Glutamatergic neuron (in vitro differentiated cells): ENCODE data around the gene ARIH2. TPM values are rescaled to one million over a fixed set of nuclear protein-coding genes. Genes with fewer than 3 reads are reported as not detected.
A peak's percentile ranks its signal among the peaks of the same experiment; 100 is the strongest.
"Not testable (repeated sequence)": the region's sequence is repeated elsewhere in the genome, so short reads cannot be mapped to it uniquely, and the experiment has no call there.

Experiments used
- DNase-seq: peaks from one replicate; pipeline ENCODE4 v3.0.0; 2022
- H3K27ac Mint-ChIP-seq: one replicate; pipeline ENCODE4 v1.8.0; 2020; ENCODE audit warnings: mild to moderate bottlenecking, mixed read lengths, inconsistent platforms; ENCODE audit not compliant: unreplicated experiment
- H3K27me3 Mint-ChIP-seq: one replicate; pipeline ENCODE4 v1.8.0; 2020; ENCODE audit warnings: mild to moderate bottlenecking, moderate library complexity, mixed read lengths, inconsistent platforms; ENCODE audit not compliant: unreplicated experiment
- H3K36me3 Mint-ChIP-seq: one replicate; pipeline ENCODE4 v1.8.0; 2020; ENCODE audit warnings: mild to moderate bottlenecking, mixed read lengths, inconsistent platforms; ENCODE audit not compliant: unreplicated experiment
- H3K4me1 Mint-ChIP-seq: one replicate; pipeline ENCODE4 v1.8.0; 2020; ENCODE audit warnings: mild to moderate bottlenecking, low read depth, mixed read lengths, inconsistent platforms; ENCODE audit not compliant: unreplicated experiment
- H3K4me3 Mint-ChIP-seq: one replicate; pipeline ENCODE4 v1.8.0; 2020; ENCODE audit warnings: mild to moderate bottlenecking, mixed read lengths, inconsistent platforms; ENCODE audit not compliant: unreplicated experiment
- H3K9me3 Mint-ChIP-seq: one replicate; pipeline ENCODE4 v1.8.0; 2020; ENCODE audit warnings: mild to moderate bottlenecking, moderate library complexity, mixed read lengths, inconsistent platforms; ENCODE audit not compliant: unreplicated experiment
- total RNA-seq: library from RNA; stranded (reverse); fragmentation: NEBNext Ultra II Directional; extraction: Animal tissue kit (Norgen Biotek cat#: 25700); gene quantifications from one replicate; pipeline ENCODE4 v1.2.1, GENCODE V29; 2021; ENCODE audit not compliant: unreplicated experiment
- TF ChIP-seq, protein P1 (sequence below): fragments of 200-600 bp; sonication (generic); IDR thresholded peaks from one replicate; pipeline ENCODE4 v1.5.0; 2021; ENCODE audit not compliant: partially characterized antibody, unreplicated experiment

ARIH2 gene
- total RNA-seq, 1 donor from 2014 or later, result 74.6 TPM

DNA sequence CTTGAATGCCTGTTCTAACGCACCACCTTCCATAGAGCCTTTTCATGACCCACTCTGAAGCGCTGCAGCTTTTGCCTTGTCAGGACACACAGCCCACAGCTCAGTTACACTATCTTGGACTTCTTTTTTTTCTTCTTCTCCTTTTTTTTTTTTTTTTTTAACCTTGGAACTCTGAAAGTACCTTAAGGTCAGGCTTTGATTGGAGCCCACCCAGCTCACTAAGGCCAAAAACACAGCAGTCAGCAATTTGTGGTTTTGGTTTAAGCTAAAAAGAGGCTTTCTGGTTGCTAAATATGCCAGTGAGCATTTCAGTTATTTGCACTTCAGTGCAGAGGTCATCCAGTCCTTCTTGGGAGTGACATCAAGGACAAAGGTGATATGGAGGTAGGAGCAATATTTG, 21.7 kb upstream of the ARIH2 start:
- H3K27ac Mint-ChIP-seq, result no peak overlapping the region
- H3K9me3 Mint-ChIP-seq, result peaks cover 8% of the 10 kb centered on the region
- peaks cover 9% of the 10 kb centered on the region for H3K4me1 Mint-ChIP-seq
- TF ChIP-seq, protein P1, sequence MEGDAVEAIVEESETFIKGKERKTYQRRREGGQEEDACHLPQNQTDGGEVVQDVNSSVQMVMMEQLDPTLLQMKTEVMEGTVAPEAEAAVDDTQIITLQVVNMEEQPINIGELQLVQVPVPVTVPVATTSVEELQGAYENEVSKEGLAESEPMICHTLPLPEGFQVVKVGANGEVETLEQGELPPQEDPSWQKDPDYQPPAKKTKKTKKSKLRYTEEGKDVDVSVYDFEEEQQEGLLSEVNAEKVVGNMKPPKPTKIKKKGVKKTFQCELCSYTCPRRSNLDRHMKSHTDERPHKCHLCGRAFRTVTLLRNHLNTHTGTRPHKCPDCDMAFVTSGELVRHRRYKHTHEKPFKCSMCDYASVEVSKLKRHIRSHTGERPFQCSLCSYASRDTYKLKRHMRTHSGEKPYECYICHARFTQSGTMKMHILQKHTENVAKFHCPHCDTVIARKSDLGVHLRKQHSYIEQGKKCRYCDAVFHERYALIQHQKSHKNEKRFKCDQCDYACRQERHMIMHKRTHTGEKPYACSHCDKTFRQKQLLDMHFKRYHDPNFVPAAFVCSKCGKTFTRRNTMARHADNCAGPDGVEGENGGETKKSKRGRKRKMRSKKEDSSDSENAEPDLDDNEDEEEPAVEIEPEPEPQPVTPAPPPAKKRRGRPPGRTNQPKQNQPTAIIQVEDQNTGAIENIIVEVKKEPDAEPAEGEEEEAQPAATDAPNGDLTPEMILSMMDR, result no peak
- H3K27me3 Mint-ChIP-seq, result peaks cover 2% of the 10 kb centered on the region
- H3K4me3 Mint-ChIP-seq, result peak overlapping the region; percentile 66
- no peaks in the 10 kb centered on the region for H3K36me3 Mint-ChIP-seq
- DNase-seq, result no peak

DNA sequence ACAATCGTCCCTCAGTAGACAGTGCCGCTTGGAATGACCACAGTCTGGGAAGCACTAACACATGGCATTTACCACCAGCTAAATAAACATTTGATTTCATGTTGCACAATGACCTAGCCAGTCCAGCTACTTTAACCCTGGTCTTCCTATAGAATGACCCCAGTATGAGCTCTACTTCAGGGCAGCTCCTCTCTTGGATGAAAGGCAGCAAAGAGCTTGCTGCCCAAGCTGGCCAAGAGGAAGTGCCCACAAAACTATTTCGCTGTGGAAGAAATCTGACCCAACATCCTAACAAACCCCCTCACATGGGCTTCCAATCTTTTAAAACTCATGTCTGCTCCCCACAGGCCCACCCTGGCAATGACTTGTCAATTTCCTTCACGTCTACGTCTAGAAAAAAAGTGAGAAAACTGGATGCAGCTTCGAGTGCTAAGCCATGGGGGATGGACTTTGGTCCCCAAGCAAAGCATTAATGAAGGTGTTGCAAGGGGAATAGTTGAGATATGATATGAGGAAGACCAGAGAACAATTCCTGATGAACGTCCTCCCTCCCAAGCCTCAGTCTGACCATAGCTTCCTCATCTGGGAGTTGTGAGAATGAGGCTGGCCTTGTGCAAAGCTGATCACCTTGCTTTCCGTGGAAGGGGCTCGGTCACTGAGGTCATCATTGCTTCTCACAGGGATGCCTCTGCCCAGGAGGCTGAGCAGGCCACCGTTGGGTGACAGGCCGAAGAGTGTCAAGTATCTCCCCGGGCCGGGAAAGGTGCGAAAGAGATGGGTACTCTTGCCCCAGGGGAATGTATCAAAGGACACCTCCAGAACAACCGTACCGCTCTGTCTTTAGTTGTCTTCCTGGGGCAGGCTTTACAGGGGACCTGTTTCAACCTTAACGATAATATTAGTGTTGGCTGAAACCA, 20.9 kb upstream of the ARIH2 start:
- H3K36me3 Mint-ChIP-seq, result no peaks in the 10 kb centered on the region
- TF ChIP-seq, protein P1, result no peak
- H3K4me1 Mint-ChIP-seq, result peaks cover 9% of the 10 kb centered on the region
- no peak for DNase-seq
- H3K27me3 Mint-ChIP-seq, result peaks cover 2% of the 10 kb centered on the region
- H3K4me3 Mint-ChIP-seq, result peak overlapping the region; percentile 92
- peak overlapping the region; percentile 97 for H3K27ac Mint-ChIP-seq
- H3K9me3 Mint-ChIP-seq, result peaks cover 8% of the 10 kb centered on the region

DNA sequence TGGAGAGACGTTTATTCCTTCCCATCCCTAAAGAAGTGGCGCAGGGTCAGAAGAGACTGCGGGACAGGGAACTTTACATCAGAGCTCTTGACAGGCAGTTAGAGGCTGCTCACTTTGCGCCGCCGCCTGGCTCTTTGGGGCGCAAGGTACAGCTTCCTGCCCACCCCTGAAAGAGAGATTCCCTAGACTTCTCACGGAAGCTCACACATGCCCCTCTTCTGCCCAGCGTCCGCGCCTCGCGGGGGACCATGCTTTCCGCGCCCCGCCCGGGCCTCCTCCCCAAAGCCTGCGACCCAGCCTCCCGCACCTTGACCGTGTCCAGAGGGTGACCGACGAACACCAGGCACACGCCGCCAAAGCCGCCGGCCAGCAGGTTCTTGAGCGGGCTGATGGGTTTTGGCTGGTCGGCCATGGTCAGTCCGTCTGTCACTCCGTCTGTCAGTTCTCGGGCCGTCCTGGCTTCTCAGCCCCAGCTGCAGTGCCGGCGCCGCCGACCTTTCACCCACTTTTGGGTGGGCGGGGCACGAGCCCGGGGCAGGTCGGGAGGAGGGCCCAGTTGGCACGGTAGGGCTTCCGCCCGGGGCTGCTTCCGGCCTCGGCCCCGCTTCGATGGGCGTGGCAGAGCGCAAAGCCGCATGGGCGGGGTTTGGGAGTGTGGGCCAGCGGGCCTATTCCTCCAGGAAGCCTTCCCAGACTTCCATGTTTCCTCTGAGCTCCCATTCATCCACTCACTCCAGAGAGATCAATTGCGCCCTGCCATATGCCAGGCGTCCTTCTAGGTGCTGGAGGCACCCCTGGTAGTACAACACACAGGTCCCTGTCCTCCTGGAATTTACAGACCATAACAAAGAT, 20.0 kb upstream of the ARIH2 start, which contains the start of gene SLC25A20:
SLC25A20 (minus strand) TSS at position 500 of the 852 bp plus-strand sequence; CDS start at position 412, 88 bp downstream.
- DNase-seq, result peak; percentile 94
- Mint-ChIP-seq H3K27me3 (peaks cover 2% of the 10 kb centered on the region), H3K27ac (peak within 1 kb of the TSS; percentile 97), H3K36me3 (no peaks in the 10 kb centered on the region), H3K9me3 (peaks cover 8% of the 10 kb centered on the region), H3K4me3 (peak within 1 kb of the TSS; percentile 92), H3K4me1 (peaks cover 9% of the 10 kb centered on the region)
- TF ChIP-seq, protein P1, result no peak

DNA sequence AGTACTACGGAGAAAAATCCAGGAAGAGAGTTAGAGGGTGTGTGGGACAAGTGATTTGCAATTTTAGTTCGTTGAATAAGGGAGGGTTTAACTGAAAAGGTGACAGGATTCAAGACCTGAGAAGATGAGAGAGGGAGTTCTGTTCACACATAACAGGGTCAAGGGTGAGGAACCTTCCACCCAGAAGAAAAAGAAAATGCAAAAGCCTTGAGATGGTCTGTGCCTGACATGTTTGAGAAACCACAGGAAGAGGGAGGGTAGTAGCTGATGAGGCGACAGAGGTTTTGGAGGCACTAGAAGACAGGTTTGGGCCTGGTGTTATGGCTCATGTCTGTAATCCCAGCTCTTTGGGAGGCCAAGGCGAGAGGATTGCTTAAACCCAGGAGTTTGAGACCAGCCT, 19.4 kb upstream of the ARIH2 start:
- TF ChIP-seq, protein P1, result no peak
- DNase-seq, result no peak
- Mint-ChIP-seq H3K27me3 (peaks cover 2% of the 10 kb centered on the region), H3K36me3 (no peaks in the 10 kb centered on the region), H3K27ac (peak overlapping the region; percentile 97), H3K4me3 (peak overlapping the region; percentile 92), H3K4me1 (peaks cover 9% of the 10 kb centered on the region), H3K9me3 (peaks cover 8% of the 10 kb centered on the region)

DNA sequence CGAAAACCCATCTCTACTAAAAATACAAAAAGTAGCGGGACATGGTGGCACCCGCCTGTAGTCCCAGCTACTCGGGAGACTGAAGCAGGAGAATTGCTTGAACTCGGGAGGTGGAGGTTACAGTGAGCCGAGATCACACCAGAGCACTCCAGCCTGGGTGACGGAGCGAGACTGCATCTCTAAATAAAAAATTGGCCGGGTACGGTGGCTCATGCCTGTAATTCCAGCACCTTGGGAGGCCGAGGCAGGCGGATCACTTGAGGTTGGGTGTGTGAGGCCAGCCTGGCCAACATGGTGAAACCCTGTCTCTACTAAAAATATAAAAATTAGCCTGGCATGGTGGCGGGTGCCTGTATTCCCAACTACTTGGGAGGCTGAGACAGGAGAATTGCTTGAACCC, 11.6 kb upstream of the ARIH2 start:
- not testable (repeated sequence) for H3K27ac Mint-ChIP-seq, H3K4me3 Mint-ChIP-seq, H3K36me3 Mint-ChIP-seq, DNase-seq, H3K27me3 Mint-ChIP-seq, H3K9me3 Mint-ChIP-seq, H3K4me1 Mint-ChIP-seq
